Uterus (tissue), 2 donors: ENCODE results near the gene PTPRH.

ENCODE experiments used
- POLR2A ChIP-seq, 2 donors: fragments of 450-650 bp; IDR thresholded peaks; one replicate each; pipeline ENCODE4 v1.6.1; 2016; ENCODE audit warnings: antibody characterized with exemption in 2 of 2, mild to moderate bottlenecking in 1 of 2, moderate library complexity in 1 of 2
- TF ChIP-seq, protein P1 (sequence below), 4 experiments: fragments of 200-600 bp in 2 of 4; fragments of 450-650 bp in 2 of 4; sonication (generic) in 2 of 4; IDR thresholded peaks; one replicate each; pipeline ENCODE4 v1.5.1; 2016 to 2019; ENCODE audit warnings: antibody characterized with exemption in 4 of 4, mild to moderate bottlenecking in 2 of 4, moderate library complexity in 1 of 4

DNA sequence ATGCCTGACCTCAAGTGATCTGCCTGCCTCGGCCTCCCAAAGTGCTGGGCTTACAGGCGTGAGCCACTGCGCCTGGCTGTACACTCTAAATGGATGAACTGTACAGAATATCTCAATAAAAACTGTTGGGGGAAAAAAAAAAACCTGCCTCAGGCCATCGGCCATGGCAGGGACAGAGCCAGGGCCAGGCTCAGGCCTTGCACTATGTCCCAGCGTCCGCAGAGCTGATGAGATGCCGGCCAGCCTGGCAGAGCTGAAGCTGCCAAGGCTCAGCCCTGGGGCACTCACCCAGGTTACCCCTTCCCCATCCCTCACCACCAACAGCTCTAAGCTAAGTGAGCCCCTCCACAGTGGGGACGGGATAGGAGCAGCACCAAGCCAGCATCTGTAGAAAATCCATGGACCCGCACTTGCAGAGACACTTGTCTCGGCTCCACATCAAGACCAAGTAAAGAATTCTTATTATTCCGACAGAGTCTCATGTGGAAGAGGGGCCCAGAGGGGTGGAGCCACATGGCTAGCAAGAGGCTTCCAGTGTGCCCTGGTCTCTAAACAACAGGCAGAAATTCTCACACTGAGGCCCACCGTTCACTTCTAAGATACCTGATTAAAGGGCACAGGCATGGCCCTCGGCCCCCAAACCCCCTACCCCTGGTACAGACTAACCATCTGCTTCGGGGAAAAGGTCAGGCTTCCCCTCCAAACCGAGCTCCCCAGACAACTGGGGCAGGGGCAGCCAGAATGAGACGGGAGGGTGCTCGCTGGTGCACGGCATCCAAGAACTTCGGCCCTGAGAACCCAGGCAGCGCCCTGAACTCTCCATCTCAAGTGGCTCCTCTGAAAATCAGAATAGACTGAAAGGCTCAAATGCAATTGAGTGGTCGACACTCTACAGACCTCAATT is 43.7 kb upstream of the PTPRH start:
- TF ChIP-seq, protein P1, sequence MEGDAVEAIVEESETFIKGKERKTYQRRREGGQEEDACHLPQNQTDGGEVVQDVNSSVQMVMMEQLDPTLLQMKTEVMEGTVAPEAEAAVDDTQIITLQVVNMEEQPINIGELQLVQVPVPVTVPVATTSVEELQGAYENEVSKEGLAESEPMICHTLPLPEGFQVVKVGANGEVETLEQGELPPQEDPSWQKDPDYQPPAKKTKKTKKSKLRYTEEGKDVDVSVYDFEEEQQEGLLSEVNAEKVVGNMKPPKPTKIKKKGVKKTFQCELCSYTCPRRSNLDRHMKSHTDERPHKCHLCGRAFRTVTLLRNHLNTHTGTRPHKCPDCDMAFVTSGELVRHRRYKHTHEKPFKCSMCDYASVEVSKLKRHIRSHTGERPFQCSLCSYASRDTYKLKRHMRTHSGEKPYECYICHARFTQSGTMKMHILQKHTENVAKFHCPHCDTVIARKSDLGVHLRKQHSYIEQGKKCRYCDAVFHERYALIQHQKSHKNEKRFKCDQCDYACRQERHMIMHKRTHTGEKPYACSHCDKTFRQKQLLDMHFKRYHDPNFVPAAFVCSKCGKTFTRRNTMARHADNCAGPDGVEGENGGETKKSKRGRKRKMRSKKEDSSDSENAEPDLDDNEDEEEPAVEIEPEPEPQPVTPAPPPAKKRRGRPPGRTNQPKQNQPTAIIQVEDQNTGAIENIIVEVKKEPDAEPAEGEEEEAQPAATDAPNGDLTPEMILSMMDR (IDR thresholded peaks at IDR 0.05): no peak
- TF ChIP-seq POLR2A (IDR thresholded peaks at IDR 0.05): no peak
